ENCODE data around the gene CHST10. TPM values are rescaled to one million over a fixed set of nuclear protein-coding genes. Genes with fewer than 3 reads are reported as not detected.
"Not testable (repeated sequence)": the region's sequence is repeated elsewhere in the genome, so short reads cannot be mapped to it uniquely, and the experiment has no call there.

CHST10 gene, protein sequence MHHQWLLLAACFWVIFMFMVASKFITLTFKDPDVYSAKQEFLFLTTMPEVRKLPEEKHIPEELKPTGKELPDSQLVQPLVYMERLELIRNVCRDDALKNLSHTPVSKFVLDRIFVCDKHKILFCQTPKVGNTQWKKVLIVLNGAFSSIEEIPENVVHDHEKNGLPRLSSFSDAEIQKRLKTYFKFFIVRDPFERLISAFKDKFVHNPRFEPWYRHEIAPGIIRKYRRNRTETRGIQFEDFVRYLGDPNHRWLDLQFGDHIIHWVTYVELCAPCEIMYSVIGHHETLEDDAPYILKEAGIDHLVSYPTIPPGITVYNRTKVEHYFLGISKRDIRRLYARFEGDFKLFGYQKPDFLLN
- 1 to 10 TPM; 2.1 to 2.8 TPM for total RNA-seq
- total RNA-seq, result 2.5 to 9.6 reads per million in 2 donors

DNA sequence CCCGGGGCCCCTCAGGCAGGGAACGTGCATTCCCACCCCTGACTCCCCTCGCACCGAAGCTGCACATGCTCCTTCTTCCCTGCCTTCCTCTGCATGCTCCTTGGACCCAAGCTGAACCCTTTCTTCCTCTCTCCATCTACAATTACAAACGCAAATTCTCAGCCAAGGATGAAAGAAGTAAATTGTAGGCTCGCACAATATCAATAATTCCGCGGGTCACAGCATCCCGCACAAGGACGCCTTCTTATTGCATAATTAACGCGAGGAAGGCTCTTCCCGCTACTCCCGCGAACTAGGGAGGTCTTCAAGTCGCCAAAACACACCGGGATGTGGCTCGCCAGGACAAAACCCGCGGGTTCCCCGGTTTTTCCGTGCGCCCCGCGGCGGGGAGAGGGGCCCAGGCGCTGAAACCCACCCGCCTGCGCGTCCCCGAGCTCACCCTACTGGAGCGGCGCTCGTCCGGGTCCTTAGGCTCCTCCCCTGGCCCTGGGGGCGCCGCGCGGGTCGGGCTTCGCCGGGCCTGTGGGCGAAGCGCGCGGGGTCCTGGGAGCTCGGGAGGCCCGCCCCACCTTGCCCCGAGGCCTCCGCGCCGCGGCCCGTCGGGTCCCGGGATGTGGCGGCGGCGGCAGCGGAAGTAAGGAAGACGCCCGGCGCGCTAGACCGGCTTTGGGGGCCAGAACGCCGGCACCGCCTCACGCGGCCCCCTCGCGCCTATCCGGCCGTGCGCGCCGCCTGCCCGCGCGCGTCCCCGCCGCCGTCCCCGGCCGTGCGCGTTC, at the start of gene CHST10:
Gene CHST10 (minus strand): TSS at position 734 of the 776 bp plus-strand sequence. CDS start 10,993 bp downstream, outside the sequence.
- H3K9me3 ChIP-seq (ENCODE audit: control insufficient read depth, low read length, poor library complexity, severe bottlenecking), result no peaks in the 10 kb centered on the region
- H3K4me3 Mint-ChIP-seq, result peak within 1 kb of the TSS; percentile 94
- DNase-seq (peak in 1 of 3 donors; percentile 15), ATAC-seq (peak; percentile 90)
- no peaks in the 10 kb centered on the region for H3K27me3 Mint-ChIP-seq
- peak within 1 kb of the TSS; percentile 79 for H3K27ac Mint-ChIP-seq
- H3K36me3 Mint-ChIP-seq (ENCODE audit: low read depth), result no peaks in the 10 kb centered on the region
- H3K4me1 Mint-ChIP-seq, result peaks cover 20% of the 10 kb centered on the region

DNA sequence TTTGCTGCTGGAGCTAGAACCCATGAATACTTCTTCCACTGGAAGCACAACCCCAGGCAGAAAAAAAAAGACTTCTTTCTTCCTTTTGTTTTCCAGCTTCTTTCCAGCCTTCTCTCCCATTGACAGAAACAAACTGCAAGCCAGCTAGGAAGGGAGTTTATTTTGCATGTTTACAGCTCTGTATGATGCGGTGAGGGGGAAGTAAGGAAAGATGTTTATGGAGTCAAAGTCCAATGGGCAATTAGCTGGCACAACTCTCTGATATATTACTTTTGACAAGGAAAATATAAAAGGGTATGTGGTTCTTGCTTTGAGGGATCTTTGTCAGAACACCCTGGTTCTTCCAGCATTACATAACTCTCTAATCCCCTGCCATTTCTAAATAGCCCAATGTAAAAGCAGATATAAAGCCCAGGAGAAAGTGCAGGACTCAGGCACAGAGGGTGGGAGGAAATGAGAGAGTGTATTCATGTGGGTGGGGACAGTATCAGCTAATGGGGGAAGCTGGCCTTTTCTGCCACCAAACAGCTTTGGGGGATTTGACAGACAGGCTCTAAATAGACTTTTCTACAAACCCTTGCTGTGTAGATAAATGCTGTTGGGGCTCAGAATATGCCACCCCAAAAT, 43.5 kb upstream of the CHST10 start:
- H3K27ac Mint-ChIP-seq, result no peak overlapping the region
- H3K27me3 Mint-ChIP-seq, result peaks cover 34% of the 10 kb centered on the region
- H3K9me3 ChIP-seq (ENCODE audit: control insufficient read depth, low read length, poor library complexity, severe bottlenecking), result peaks cover 6% of the 10 kb centered on the region
- ATAC-seq, result no peak
- peaks cover 2% of the 10 kb centered on the region for H3K4me1 Mint-ChIP-seq
- no peak for DNase-seq
- H3K4me3 Mint-ChIP-seq, result no peak overlapping the region
- peaks cover 2% of the 10 kb centered on the region for H3K36me3 Mint-ChIP-seq (ENCODE audit: low read depth)

DNA sequence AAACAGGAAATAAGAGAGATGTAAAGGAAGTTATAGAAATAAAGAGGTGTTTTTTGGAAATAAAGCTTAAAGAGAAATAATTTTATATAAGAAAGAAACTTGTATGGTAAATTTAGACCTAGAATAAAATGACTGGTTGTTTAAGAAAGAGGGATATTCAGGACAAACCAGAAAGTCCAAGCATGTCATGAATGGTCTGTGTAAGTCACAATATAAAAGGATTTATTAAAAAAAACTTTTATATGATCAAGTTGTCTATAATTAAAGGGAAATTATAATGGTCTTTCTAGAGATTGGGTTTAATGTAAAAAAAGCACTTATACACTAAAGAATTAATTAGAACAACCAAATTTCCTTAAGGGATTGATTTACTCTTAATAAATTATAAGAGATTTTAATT, 38.9 kb upstream of the CHST10 start:
- DNase-seq; H3K36me3 Mint-ChIP-seq (ENCODE audit: low read depth); H3K4me1 Mint-ChIP-seq; H3K9me3 ChIP-seq (ENCODE audit: control insufficient read depth, low read length, poor library complexity, severe bottlenecking); ATAC-seq; H3K4me3 Mint-ChIP-seq; H3K27ac Mint-ChIP-seq: not testable (repeated sequence)
- peaks cover 12% of the 10 kb centered on the region for H3K27me3 Mint-ChIP-seq

DNA sequence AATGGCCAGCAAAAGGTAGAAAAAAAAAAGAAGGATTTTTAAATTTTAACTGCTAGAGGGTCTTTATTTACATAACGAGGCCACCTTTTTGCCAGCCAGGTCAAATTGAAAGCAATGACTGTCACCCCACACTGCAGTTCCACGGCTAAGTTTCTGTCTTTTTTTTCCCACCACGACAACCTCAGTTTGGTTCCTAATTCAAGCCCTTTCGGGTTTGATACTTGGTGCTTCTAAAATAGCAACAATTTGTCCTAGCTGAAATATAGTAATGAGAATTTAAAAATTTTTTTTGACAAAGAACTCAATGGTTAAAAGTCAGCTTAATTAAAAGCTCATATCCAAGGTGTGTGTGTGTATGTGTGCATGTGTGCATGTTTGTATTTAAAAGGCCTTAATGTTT, 36.4 kb upstream of the CHST10 start:
- no peak overlapping the region for H3K27ac Mint-ChIP-seq
- no peaks in the 10 kb centered on the region for H3K4me1 Mint-ChIP-seq
- no peak overlapping the region for H3K4me3 Mint-ChIP-seq
- ATAC-seq (no peak), DNase-seq (no peak)
- H3K36me3 Mint-ChIP-seq (ENCODE audit: low read depth), result no peaks in the 10 kb centered on the region
- peaks cover 4% of the 10 kb centered on the region for H3K9me3 ChIP-seq (ENCODE audit: control insufficient read depth, low read length, poor library complexity, severe bottlenecking)
- no peaks in the 10 kb centered on the region for H3K27me3 Mint-ChIP-seq

DNA sequence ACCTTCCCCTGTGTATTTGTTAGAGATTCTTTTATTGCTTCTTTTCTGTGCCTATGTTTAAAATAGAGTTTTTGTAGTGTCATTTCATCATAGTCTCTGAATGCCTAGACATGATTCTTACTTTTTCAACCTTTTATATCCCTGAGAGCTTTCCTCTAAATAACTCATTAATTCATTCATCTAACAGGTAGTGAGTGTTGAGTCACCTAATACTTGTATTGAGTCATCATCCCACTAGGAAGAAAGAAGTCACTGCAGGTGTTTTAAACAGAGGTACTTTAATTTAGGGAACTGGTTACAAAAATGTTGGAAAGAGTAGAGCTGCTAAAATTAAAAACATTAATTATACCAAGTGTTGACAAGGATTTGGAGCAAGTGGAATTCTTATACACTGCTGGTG, 34.3 kb upstream of the CHST10 start:
- H3K27ac Mint-ChIP-seq, result no peak overlapping the region
- H3K27me3 Mint-ChIP-seq, result no peaks in the 10 kb centered on the region
- no peak for ATAC-seq
- H3K9me3 ChIP-seq (ENCODE audit: control insufficient read depth, low read length, poor library complexity, severe bottlenecking), result no peaks in the 10 kb centered on the region
- no peak overlapping the region for H3K4me3 Mint-ChIP-seq
- H3K36me3 Mint-ChIP-seq (ENCODE audit: low read depth), result no peaks in the 10 kb centered on the region
- DNase-seq, result no peak
- H3K4me1 Mint-ChIP-seq, result no peaks in the 10 kb centered on the region

DNA sequence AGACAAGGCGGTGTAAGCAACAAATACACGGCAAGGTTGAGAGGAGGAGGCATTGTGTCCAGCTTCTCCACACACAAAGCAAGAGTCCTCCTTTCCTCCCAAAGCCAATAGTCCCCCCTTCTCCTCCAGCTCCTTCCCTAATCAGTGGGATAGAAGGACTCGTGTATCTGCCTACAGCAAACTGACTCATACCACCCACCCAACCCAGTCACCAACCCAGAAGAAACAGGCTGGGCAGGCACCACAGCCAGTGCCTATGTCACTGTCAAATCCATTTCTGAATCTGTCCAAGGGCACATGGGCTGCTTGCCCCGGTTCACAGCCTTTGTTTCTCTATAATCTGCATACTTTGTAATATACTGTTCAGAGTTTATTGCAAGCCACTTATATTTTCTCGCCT, 33.6 kb upstream of the CHST10 start:
- DNase-seq, result no peak
- Mint-ChIP-seq H3K4me3 (no peak overlapping the region), H3K4me1 (no peaks in the 10 kb centered on the region), H3K27me3 (no peaks in the 10 kb centered on the region), H3K36me3 (ENCODE audit: low read depth) (no peaks in the 10 kb centered on the region), H3K27ac (no peak overlapping the region)
- H3K9me3 ChIP-seq (ENCODE audit: control insufficient read depth, low read length, poor library complexity, severe bottlenecking), result no peaks in the 10 kb centered on the region
- no peak for ATAC-seq

DNA sequence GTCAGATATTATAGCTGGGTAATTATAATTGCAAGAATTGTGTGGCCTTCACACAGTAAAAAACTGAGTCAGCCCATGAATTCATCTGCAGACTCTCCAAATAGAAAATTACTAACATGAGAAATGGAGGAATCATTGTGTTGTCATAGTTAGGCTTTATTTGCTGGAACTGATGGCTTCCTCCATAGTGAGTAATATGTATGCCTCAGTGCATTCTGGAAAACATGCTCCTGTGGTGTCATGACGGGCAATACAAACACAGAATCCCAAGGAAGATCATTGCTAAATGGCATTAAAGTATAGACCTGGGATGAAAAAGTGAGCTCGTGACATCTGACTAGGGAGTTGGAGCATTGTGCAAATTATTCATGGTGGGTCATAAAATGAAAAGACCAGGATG, 29.2 kb upstream of the CHST10 start:
- no peak overlapping the region for H3K27ac Mint-ChIP-seq
- H3K36me3 Mint-ChIP-seq (ENCODE audit: low read depth), result no peaks in the 10 kb centered on the region
- DNase-seq (no peak), ATAC-seq (no peak)
- H3K9me3 ChIP-seq (ENCODE audit: control insufficient read depth, low read length, poor library complexity, severe bottlenecking), result no peaks in the 10 kb centered on the region
- H3K4me3 Mint-ChIP-seq, result no peak overlapping the region
- H3K4me1 Mint-ChIP-seq, result no peaks in the 10 kb centered on the region
- H3K27me3 Mint-ChIP-seq, result no peaks in the 10 kb centered on the region

DNA sequence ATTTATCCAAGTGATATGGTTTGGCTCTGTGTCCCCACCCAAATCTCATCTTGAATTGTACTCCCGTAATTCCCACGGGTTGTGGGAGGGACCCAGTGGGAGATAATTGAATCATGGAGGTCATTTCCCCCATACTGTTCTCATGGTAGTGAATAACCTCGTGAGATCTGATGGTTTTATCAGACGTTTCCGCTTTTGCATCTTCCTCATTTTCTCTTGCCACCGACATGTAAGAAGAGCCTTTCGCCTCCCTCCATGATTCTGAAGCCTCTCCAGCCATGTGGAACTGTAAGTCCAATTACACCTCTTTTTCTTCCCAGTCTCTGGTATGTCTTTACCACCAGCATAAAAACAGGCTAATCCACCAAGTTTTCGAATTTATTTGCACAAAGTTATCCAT, 20.3 kb upstream of the CHST10 start:
- no peaks in the 10 kb centered on the region for H3K9me3 ChIP-seq (ENCODE audit: control insufficient read depth, low read length, poor library complexity, severe bottlenecking)
- Mint-ChIP-seq H3K4me3 (no peak overlapping the region), H3K27ac (no peak overlapping the region), H3K27me3 (peaks cover 33% of the 10 kb centered on the region), H3K36me3 (ENCODE audit: low read depth) (peaks cover 5% of the 10 kb centered on the region), H3K4me1 (peaks cover 2% of the 10 kb centered on the region)
- DNase-seq, result no peak
- no peak for ATAC-seq

DNA sequence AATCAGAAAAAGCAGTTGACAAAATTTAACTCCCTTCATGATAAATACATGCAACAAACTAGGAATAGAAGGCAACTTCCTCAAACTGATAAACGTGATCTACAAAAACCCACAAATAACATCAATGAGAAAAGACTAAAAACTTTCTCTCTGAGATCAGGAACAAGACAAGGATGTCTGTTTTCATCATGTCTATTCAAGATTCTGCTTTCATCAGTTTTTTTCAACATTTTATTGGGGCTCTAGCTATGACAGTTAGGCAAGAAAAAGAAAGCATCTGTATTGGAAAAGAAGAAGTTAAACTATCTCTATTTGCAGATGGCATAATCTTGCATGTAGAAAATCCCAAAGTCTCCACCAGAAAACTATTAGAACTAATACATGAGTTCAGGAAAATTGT, 12.3 kb upstream of the CHST10 start:
- no peak for ATAC-seq
- Mint-ChIP-seq H3K27ac (no peak overlapping the region), H3K4me1 (peaks cover 14% of the 10 kb centered on the region), H3K27me3 (peaks cover 45% of the 10 kb centered on the region), H3K4me3 (no peak overlapping the region), H3K36me3 (ENCODE audit: low read depth) (no peaks in the 10 kb centered on the region)
- no peak for DNase-seq
- H3K9me3 ChIP-seq (ENCODE audit: control insufficient read depth, low read length, poor library complexity, severe bottlenecking), result peaks cover 3% of the 10 kb centered on the region

DNA sequence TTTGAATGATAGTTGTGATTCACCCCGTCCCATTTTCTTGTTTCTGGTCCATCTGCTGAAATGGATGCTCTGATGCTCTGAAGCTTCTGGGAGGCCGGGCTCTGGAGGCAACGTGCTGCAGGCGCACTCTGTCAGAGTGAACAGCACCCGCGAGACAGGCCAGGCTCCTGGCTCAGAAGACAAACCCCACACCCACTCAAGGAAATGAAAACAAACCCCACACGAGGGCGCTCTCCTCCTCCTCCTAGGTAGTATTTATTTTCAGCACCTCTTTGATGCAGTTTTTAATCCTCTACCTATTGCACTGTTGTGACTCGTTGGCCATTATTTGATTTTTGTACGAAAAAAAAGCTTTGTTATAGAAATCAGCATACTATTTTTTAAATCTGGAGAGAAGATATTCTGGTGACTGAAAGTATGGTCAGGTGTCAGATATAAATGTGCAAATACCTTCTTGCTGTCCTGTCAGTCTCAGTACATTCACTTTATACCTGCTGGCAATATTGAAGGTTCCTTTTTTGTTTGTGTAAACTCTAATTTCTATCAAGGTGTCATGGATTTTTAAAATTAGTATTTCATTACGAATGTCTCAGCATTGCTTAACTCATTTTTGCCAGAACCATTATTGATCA, 10.3 kb upstream of the CHST10 start:
- peak; percentile 92 for ATAC-seq
- H3K27ac Mint-ChIP-seq, result no peak overlapping the region
- H3K4me1 Mint-ChIP-seq, result peaks cover 14% of the 10 kb centered on the region
- no peak overlapping the region for H3K4me3 Mint-ChIP-seq
- peaks cover 3% of the 10 kb centered on the region for H3K9me3 ChIP-seq (ENCODE audit: control insufficient read depth, low read length, poor library complexity, severe bottlenecking)
- H3K27me3 Mint-ChIP-seq, result peaks cover 44% of the 10 kb centered on the region
- no peaks in the 10 kb centered on the region for H3K36me3 Mint-ChIP-seq (ENCODE audit: low read depth)
- peak in 2 of 3 donors; percentile 21 to 62 for DNase-seq

DNA sequence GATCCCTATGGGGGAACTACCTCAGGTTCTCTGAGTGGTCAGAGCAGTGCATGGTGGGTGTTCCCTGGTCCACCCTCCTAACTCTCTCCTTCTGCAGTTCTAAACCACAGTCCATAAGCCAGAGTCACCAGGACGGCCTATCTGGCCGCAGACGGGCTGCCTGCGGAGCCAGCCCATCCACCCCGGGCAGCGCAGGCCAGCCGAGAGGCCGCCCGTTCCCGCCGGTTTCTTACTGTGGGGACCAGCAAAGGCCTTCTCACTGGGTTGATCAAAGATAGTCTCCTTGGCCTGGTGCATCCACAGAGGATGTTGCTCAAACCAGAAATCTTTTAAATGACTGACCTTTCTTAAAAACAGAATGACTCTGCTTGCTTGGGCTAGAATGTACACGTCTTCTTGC, 9.6 kb upstream of the CHST10 start:
- DNase-seq (no peak), ATAC-seq (no peak)
- Mint-ChIP-seq H3K27me3 (peaks cover 39% of the 10 kb centered on the region), H3K4me3 (no peak overlapping the region), H3K4me1 (peaks cover 11% of the 10 kb centered on the region), H3K36me3 (ENCODE audit: low read depth) (no peaks in the 10 kb centered on the region), H3K27ac (no peak overlapping the region)
- peaks cover 3% of the 10 kb centered on the region for H3K9me3 ChIP-seq (ENCODE audit: control insufficient read depth, low read length, poor library complexity, severe bottlenecking)

DNA sequence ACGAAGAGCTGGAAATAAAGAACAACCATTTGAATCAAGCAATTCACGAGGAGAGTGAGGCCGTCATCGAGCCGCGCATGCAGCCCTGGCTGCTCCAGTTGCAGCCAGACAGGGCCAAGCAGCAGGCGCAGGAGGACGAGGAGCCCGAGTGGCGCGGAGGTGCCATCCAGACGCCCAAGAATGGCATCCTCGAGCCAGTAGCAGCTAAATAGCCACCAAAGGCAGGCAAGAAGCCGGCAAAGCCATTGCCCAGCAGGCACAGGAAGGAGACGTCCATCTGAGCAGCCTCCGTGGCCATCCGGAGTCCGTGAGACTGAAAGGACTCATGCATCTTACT, 8.9 kb upstream of the CHST10 start:
- Mint-ChIP-seq H3K4me3 (no peak overlapping the region), H3K27me3 (peaks cover 39% of the 10 kb centered on the region), H3K27ac (no peak overlapping the region), H3K36me3 (ENCODE audit: low read depth) (no peaks in the 10 kb centered on the region), H3K4me1 (peaks cover 11% of the 10 kb centered on the region)
- peaks cover 3% of the 10 kb centered on the region for H3K9me3 ChIP-seq (ENCODE audit: control insufficient read depth, low read length, poor library complexity, severe bottlenecking)
- ATAC-seq (no peak), DNase-seq (no peak)
